Stimulated activated naive CD4-positive, alpha-beta T cell (primary cell): ENCODE results near the gene DHX30.
A peak's percentile ranks its signal among the peaks of the same experiment; 100 is the strongest.

Experiments used
- DNase-seq, 6 experiments: peaks; one replicate each; lab custom pipeline; 2025; lab: John Stamatoyannopoulos, UW

The DHX30 gene

GRCh38 chr3:47803480-47804025 lies 615 bp downstream of the DHX30 start:
- DNase-seq = peak in 1 of 6 experiments; percentile 48

GRCh38 chr3:47804577-47804976 lies 1.6 kb downstream of the DHX30 start:
- DNase-seq = no peak

GRCh38 chr3:47813551-47814177 lies 10.7 kb downstream of the DHX30 start:
- no peak for DNase-seq

- no peak for DNase-seq
Measured at GRCh38 chr3:47817609-47818008, 14.7 kb downstream of the DHX30 start.

GRCh38 chr3:47824541-47825473 lies 21.9 kb downstream of the DHX30 start:
- DNase-seq = peak; percentile 55 to 79 (median 67)

GRCh38 chr3:47825590-47825989 lies 22.7 kb downstream of the DHX30 start:
- no peak for DNase-seq

- DNase-seq = peak in 2 of 6 experiments; percentile 3 to 7
Measured at GRCh38 chr3:47829482-47829881, 26.5 kb downstream of the DHX30 start.

GRCh38 chr3:47836986-47837385 lies 34.0 kb downstream of the DHX30 start:
- DNase-seq = no peak

- DNase-seq = no peak
Measured at GRCh38 chr3:47838503-47838902, 35.6 kb downstream of the DHX30 start.

- no peak for DNase-seq
Measured at GRCh38 chr3:47841786-47842349, 38.9 kb downstream of the DHX30 start.

GRCh38 chr3:47846186-47846879 lies 43.4 kb downstream of the DHX30 start:
- no peak for DNase-seq

GRCh38 chr3:47846880-47847248 lies 43.9 kb downstream of the DHX30 start:
- DNase-seq = no peak

GRCh38 chr3:47847260-47847659 lies 44.3 kb downstream of the DHX30 start:
- no peak for DNase-seq

GRCh38 chr3:47847801-47848518 lies 45.0 kb downstream of the DHX30 start:
- no peak for DNase-seq

- no peak for DNase-seq
Measured at GRCh38 chr3:47848599-47849117, 45.7 kb downstream of the DHX30 start.

- no peak for DNase-seq
Measured at GRCh38 chr3:47849186-47849698, 46.3 kb downstream of the DHX30 start.

GRCh38 chr3:47849699-47850563 lies 47.0 kb downstream of the DHX30 start:
- DNase-seq = no peak

- DNase-seq = no peak
Measured at GRCh38 chr3:47850564-47851410, 47.8 kb downstream of the DHX30 start.
